Naive B cell (primary cell): ENCODE measurements around the gene PLIN1. TPM values are rescaled to one million over a fixed set of nuclear protein-coding genes. Genes with fewer than 3 reads are reported as not detected.
A peak's percentile ranks its signal among the peaks of the same experiment; 100 is the strongest.

Source experiments
- ATAC-seq, 2 donors: fragments of 150-1000 bp; cut with Tn5 transposase; 2 replicates each; pipeline ENCODE4 v1.10.0; 2021; ENCODE audit warnings: low read depth in 2 of 2, mild to moderate bottlenecking in 2 of 2, moderate library complexity in 2 of 2
- DNase-seq: peaks from one replicate; pipeline ENCODE4 v3.0.0; 2022
- H3K27ac Mint-ChIP-seq, 6 donors: one replicate each; pipeline ENCODE4 v1.8.0; 2020 to 2022; ENCODE audit warnings: mild to moderate bottlenecking in 6 of 6, mixed read lengths in 6 of 6, moderate library complexity in 5 of 6, inconsistent platforms in 2 of 6
- H3K27me3 Mint-ChIP-seq, 3 donors: one replicate each; pipeline ENCODE4 v1.8.0; 2021 to 2022; ENCODE audit warnings: mixed read lengths in 3 of 3, mild to moderate bottlenecking in 1 of 3
- H3K36me3 Mint-ChIP-seq, 2 donors: one replicate each; pipeline ENCODE4 v1.8.0; 2020 to 2022; ENCODE audit warnings: mixed read lengths in 2 of 2, inconsistent platforms in 1 of 2, mild to moderate bottlenecking in 1 of 2
- H3K4me1 Mint-ChIP-seq, 3 donors: one replicate each; pipeline ENCODE4 v1.8.0; 2020 to 2022; ENCODE audit warnings: mixed read lengths in 3 of 3, inconsistent platforms in 1 of 3, mild to moderate bottlenecking in 1 of 3, moderate library complexity in 1 of 3
- H3K4me3 Mint-ChIP-seq, 8 donors: one replicate each; pipeline ENCODE4 v1.8.0; 2020 to 2022; ENCODE audit warnings: mild to moderate bottlenecking in 8 of 8, mixed read lengths in 8 of 8, moderate library complexity in 8 of 8, inconsistent platforms in 2 of 8
- H3K9me3 Mint-ChIP-seq, 7 donors: one replicate each; pipeline ENCODE4 v1.8.0; 2020 to 2022; ENCODE audit warnings: mixed read lengths in 7 of 7, mild to moderate bottlenecking in 5 of 7, inconsistent platforms in 2 of 7, moderate library complexity in 1 of 7
- polyA plus RNA-seq, 6 donors: library from polyadenylated mRNA; unstranded; fragments of 300-500 nt; fragmentation: Illumina TruSeq; gene quantifications; one replicate each; pipeline ENCODE4 v1.2.3, GENCODE V29; 2021; ENCODE audit warnings: low read depth in 6 of 6

PLIN1 gene
- polyA plus RNA-seq, 6 donors from 2014 or later, result 0.25 TPM; not detected in 5

DNA sequence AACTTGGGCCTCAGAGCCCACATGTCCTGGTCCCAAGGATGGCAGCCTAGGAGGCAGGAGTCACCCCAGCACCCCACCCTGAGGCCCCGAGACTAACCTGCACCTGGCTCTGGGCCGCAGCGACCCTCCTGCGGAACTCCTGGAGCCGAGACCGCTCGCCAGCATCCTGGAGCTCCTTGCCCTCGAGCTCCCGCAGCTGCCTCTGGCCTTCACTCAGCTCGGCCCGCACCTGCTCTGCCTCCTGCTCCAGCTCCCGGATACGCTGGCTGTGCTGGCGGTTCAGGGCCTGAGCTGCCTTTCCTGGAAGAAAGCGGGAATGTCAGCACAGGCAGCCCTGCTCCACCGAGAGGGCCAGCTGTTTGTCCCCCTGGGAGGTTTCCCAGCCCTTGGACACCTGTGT, 37.1 kb downstream of the PLIN1 start:
- Mint-ChIP-seq H3K9me3 (no peaks in the 10 kb centered on the region), H3K27me3 (peaks cover 0 to 6% (median 3%) of the 10 kb centered on the region in 3 donors), H3K27ac (no peak overlapping the region), H3K4me1 (peaks cover under 1 to 2% (median 1%) of the 10 kb centered on the region in 3 donors), H3K4me3 (peak overlapping the region in 1 of 8 donors; percentile 20), H3K36me3 (no peaks in the 10 kb centered on the region)
- ATAC-seq, result no peak
- no peak for DNase-seq

DNA sequence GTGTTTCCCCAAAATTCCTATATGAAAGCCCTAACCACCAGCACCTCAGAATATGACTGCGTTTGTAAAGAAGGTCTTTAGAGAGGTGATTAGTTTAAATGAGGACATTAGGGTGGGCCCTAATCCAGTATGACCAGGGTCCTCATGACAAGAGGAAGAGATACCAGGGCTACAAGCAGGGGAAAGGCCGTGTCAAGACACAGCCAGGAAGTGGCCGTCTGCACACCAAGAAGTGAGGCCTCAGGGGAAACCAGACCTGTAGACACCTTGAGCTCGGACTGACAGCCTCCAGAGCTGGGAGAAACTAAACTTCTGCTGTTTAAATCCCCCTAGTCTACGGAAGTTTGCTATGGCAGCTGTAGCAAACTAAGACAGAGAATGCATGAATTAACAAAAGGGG, 38.1 kb downstream of the PLIN1 start:
- DNase-seq (no peak), ATAC-seq (no peak)
- Mint-ChIP-seq H3K4me1 (no peaks in the 10 kb centered on the region), H3K27me3 (no peaks in the 10 kb centered on the region), H3K27ac (peak overlapping the region in 1 of 6 donors; percentile 42), H3K4me3 (no peak overlapping the region), H3K36me3 (no peaks in the 10 kb centered on the region), H3K9me3 (no peaks in the 10 kb centered on the region)

DNA sequence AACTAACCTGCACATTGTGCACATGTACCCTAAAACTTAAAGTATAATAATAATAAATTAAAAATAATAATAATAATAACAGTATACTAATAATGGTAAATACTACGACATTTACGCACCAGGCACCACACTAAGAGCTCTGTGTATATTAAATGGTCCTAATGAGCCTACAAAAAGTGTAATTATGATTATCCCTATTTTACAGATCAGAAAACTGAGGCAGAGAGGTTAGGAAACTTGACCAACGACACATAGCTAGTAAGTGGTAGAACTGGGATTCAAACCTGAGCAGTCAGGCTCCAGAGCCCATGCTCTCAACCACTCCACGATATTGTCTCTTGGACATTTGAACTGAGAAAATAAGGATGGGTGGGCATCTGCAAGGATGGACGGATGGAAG, 38.9 kb downstream of the PLIN1 start:
- Mint-ChIP-seq H3K4me1 (no peaks in the 10 kb centered on the region), H3K4me3 (no peak overlapping the region), H3K27ac (no peak overlapping the region), H3K9me3 (peaks cover 0 to 2% (median 0%) of the 10 kb centered on the region in 7 donors), H3K27me3 (no peaks in the 10 kb centered on the region), H3K36me3 (peaks cover 0 to 3% of the 10 kb centered on the region in 2 donors)
- no peak for DNase-seq
- ATAC-seq, result no peak

DNA sequence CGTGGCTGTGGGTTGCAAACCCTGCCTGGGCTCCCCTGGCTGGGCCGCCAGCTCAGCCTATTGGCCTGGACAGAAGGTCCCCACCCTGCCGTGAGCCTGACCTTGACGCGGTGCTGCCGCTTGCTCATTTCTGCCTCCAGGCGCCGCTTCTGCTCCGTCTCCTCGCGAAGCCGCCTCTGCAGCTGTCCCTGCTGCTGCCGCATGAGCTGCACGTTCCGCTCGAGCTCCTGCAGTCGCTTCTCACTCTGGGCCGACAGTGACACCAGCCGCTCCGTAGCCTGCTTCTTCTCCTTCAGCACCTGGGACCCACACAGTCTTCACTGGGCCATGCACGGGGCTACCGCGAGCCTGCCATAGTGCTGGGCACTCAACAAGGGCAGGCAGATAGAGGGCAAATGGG, 45.6 kb downstream of the PLIN1 start:
- Mint-ChIP-seq H3K4me1 (no peaks in the 10 kb centered on the region), H3K9me3 (peaks cover 0 to 3% (median 0%) of the 10 kb centered on the region in 7 donors), H3K27ac (peak overlapping the region in 1 of 6 donors; percentile 44), H3K27me3 (no peaks in the 10 kb centered on the region), H3K36me3 (peaks cover 0 to 4% of the 10 kb centered on the region in 2 donors), H3K4me3 (no peak overlapping the region)
- DNase-seq, result no peak
- no peak for ATAC-seq

DNA sequence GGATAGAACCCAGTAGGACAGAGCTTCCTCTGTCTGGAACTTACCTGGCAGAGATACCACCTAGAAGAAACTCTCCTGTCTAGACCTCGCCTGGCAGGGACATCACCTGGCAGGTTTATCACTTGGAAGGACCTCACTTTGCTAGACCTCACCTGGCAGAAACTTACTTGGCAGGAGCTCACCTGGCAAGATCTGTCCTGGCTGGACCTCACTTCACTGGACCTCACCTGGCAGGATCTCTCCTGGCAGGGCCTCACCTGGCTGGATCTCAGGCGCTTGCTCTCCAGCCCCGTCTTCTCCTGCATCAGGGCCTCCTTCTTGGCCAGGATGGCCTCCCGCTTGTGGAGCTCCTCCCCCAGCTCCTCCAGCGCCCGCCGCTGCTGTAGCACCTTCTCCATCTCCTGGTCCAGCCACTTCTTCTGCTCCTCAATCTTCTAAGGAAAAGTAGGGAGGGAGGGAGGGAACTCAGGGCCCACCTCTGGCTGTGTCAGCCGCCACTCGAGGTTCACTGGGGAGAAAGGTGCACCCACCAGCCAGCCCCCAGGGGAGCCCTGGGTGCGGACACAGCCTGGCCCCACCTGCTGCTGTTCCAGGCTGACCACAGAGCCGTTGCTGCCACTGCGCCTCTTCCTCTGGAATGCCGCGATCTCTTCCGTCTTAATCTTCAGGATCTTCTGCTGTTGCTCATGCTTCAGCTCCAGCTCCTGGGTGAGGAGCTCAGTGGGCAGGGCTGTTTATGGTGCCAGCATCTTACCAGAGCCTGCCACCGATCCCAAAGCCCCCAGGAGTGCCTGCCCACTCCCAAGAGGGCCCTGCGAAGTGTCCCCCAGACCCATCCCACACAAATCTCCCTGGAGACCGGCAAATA, 46.4 kb downstream of the PLIN1 start:
- no peaks in the 10 kb centered on the region for H3K4me1 Mint-ChIP-seq
- H3K9me3 Mint-ChIP-seq, result peaks cover 0 to 3% (median 0%) of the 10 kb centered on the region in 7 donors
- ATAC-seq (no peak), DNase-seq (no peak)
- no peaks in the 10 kb centered on the region for H3K27me3 Mint-ChIP-seq
- peaks cover 0 to 4% of the 10 kb centered on the region in 2 donors for H3K36me3 Mint-ChIP-seq
- no peak overlapping the region for H3K27ac Mint-ChIP-seq
- no peak overlapping the region for H3K4me3 Mint-ChIP-seq

DNA sequence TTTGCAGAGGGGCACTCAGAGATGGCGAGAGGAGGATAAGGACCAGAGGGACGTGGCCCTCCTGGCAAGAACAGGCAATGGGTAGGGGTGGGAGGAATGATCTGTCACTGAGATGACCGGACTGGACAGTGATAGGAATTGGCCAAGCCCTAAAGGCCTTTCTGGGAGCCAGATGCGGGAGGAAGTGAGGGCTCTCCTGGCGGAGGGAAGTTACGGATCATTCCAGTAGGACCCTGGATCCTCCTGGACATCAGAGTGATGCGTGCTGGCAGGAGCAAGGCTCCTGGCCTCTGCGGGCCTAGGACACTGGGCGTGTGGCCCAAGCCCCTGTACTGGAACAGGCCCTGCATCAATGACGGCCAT, 47.3 kb downstream of the PLIN1 start:
- Mint-ChIP-seq H3K9me3 (peaks cover 0 to 3% (median 0%) of the 10 kb centered on the region in 7 donors), H3K36me3 (peaks cover 0 to 4% of the 10 kb centered on the region in 2 donors)

DNA sequence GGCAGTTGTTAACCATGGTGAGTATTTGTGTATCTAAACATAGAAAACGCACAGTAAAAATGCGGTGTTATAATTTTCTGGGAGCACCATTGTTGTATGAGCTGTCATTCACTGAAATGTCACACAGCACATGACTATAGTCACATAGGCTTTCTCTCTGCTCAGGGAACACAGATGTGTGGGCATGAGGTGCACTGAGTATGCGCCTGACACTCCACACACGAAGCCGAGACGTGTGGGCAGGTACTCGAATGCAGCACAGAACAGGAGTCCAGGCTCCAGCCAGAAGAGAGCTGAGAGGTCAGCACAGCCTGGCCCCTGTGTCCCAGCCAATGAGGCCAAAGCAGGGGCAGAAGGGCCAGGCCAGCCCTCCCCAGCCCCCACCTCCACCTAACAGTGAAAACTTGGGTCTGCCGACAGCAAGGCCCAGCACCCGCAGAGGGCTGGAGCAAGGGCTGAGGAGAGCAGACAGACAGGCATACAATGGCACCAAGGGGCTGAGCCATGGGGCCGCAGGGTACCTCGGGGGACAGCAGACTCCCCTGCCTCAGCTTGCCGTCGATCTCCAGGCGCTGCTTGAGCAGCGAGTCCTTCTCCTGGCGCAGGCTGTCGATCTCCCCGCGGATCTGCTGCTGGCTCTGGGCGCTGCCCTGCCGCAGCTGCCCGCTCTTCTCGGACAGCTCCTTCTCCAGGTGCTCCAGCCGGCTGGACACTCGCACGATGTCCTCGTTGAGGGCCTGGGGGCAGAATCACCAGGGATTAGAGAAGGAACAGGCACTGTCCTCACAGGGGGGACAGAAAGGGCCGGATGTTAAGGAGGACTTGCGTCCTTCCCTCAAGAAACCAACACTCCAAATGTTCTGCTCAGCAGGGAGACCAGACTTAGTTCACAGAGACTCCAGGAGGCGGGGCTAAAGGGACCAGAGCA, 47.9 kb downstream of the PLIN1 start:
- peaks cover 0 to 3% (median 0%) of the 10 kb centered on the region in 7 donors for H3K9me3 Mint-ChIP-seq
- no peak overlapping the region for H3K27ac Mint-ChIP-seq
- ATAC-seq, result no peak
- DNase-seq, result no peak
- H3K4me1 Mint-ChIP-seq, result no peaks in the 10 kb centered on the region
- peaks cover 0 to 4% of the 10 kb centered on the region in 2 donors for H3K36me3 Mint-ChIP-seq
- H3K27me3 Mint-ChIP-seq, result no peaks in the 10 kb centered on the region
- H3K4me3 Mint-ChIP-seq, result peak overlapping the region in 1 of 8 donors; percentile 70

More for the DNA sequence above, 47.3 kb downstream of the PLIN1 start:
- ATAC-seq (no peak), DNase-seq (no peak)
- Mint-ChIP-seq H3K27ac (no peak overlapping the region), H3K4me1 (no peaks in the 10 kb centered on the region), H3K27me3 (no peaks in the 10 kb centered on the region), H3K4me3 (peak overlapping the region in 1 of 8 donors; percentile 70)

DNA sequence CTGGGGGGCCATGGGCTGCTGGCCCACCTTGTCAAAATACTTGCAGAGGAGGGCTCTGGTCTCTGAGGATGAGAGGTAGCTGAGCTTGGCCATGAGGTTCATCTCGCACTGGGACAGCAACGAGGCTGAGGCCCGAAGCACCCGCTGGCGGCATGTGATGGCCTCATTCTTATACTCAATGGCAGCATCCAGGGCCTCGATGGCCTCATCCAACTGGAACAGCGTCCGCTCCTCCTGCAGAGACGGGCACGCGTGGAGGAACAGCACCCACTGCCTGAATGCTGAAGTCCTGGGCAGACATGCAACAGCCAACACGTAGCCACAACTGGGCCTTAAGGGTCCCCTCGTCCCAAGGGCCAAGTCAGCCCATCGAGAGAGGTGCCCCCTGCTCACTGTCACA, 48.9 kb downstream of the PLIN1 start:
- Mint-ChIP-seq H3K36me3 (peaks cover 0 to 1% of the 10 kb centered on the region in 2 donors), H3K9me3 (peaks cover 0 to 3% (median 0%) of the 10 kb centered on the region in 7 donors), H3K27me3 (no peaks in the 10 kb centered on the region), H3K4me1 (no peaks in the 10 kb centered on the region), H3K27ac (no peak overlapping the region), H3K4me3 (no peak overlapping the region)
- no peak for DNase-seq
- ATAC-seq, result no peak

DNA sequence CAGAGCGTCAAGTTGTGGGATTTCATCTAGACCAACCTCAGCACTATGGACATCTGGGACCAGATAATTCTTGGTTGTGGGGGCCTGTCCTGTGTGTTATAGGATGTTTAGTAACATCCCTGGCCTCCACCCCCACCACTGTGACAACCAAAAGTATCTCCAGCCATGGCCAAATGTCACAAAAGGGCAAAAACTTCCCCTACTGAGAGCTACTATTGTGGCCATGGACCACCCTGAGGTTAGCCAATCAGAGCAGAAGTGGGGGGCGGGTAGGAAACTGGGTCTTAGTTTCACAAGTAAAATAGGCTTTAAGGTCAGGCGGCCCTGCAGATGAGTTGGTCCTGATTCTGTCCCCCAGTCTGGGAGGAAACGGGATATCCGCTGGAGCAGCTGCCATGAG, 49.3 kb downstream of the PLIN1 start:
- Mint-ChIP-seq H3K4me3 (no peak overlapping the region), H3K9me3 (peaks cover 0 to 3% (median 0%) of the 10 kb centered on the region in 7 donors), H3K27ac (peak overlapping the region in 1 of 6 donors; percentile 39), H3K36me3 (no peaks in the 10 kb centered on the region), H3K27me3 (no peaks in the 10 kb centered on the region), H3K4me1 (no peaks in the 10 kb centered on the region)
- ATAC-seq, result no peak
- no peak for DNase-seq

DNA sequence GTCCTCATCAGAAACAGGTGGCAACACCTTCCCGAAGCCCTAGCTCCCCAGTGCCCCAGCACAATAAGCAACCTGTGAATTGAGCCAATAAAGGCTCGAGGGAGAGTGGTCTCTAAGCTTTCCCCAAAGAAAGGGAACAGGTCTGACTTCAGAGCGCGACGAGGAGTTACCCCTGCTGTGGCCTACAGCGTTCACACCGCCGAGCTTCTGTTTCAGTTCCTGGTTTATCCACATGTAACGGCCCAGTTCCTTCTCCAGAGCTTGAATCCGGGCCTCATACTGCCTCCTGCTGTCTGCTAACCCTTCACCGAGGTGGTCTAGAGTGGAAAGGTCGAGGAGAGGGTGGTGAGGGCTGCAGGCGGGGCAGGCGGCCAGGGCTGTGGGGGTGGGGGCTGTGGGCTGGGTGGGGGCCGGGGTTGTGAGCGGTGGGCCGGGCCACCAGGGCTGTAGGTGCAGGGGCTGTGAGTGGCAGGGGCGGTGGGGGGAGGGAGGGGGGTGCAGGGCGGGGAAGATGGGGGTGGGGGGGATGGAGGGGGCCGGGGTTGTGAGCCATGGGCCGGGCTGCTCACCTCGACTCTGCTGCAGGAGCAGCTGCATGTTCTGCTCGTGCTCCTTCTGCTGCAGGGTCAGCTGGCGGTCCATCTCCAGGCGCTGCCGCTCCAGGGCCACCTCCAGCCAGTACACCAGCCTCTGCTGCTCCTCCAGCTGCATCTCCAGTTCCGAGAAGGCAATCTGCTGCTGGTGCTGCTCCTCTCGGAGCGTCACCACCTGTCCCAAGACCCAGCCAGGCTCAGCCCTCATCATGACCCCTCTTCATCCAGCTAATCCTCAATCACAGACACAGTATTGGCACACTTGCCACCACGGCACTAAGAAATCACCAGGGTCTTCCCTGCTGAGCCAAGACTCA, 50.1 kb downstream of the PLIN1 start:
- DNase-seq, result no peak
- no peaks in the 10 kb centered on the region for H3K27me3 Mint-ChIP-seq
- H3K36me3 Mint-ChIP-seq, result no peaks in the 10 kb centered on the region
- no peak for ATAC-seq
- H3K27ac Mint-ChIP-seq, result peak overlapping the region in 1 of 6 donors; percentile 63
- H3K4me3 Mint-ChIP-seq, result peak overlapping the region in 1 of 8 donors; percentile 61
- H3K9me3 Mint-ChIP-seq, result peaks cover 0 to 3% (median 0%) of the 10 kb centered on the region in 7 donors
- H3K4me1 Mint-ChIP-seq, result no peaks in the 10 kb centered on the region

DNA sequence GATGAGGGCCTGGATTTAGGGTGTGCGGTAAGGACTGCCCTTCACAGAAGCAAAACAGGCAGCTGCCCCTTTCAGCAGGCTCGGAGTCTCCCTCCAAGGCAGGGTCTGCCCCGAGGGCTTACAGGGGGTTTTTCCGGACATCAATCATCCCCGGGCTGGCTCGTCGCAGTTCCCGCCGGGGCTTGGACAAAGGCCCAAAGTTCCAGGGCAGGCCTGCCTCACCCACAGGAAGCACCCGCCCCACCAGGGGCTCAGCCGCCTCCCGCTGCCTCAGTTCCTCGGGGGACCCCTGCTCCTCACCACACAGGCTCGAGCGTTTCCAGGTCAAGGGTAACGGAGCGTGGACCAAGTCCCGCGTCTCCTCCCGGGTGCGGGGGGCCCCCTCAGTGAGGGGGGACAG, 50.9 kb downstream of the PLIN1 start:
- H3K9me3 Mint-ChIP-seq, result peaks cover 0 to 3% (median 0%) of the 10 kb centered on the region in 7 donors
- H3K27me3 Mint-ChIP-seq, result no peaks in the 10 kb centered on the region
- no peaks in the 10 kb centered on the region for H3K4me1 Mint-ChIP-seq
- H3K4me3 Mint-ChIP-seq, result no peak overlapping the region
- H3K27ac Mint-ChIP-seq, result no peak overlapping the region
- ATAC-seq (no peak), DNase-seq (no peak)
- H3K36me3 Mint-ChIP-seq, result no peaks in the 10 kb centered on the region

DNA sequence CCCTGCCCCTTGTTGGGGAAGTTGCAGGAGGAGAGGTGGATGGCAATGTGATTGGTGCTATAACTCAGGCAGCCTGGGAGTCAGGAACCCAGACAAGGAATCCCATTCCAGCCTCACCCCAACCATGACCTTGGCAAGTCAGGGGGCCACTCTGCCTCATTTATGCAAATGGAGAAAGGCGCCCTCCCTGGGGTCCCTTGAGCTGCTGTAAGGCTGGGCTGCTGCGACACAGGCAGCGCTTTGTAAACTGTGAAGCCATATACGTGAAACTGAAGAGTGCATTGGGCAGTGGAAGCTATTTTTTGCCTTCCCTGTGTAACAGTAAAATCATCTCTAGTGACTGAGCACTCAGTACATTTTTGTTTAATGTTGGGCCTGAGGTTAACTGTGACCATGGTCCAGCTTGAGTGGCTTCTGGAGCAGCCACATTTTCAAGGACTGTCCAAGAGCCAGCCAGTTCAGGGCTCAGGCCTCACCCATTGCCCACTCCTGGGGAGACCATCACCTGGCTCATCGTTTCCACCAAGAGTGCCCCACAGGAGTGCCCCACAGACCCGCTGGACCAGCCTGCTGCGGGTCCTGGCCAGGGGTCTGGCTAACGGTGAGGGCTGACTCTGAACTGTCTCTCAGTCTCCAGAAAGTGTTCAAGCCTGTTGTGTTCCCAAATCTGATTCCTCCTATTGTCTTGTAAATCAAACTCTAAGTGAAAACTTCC, 51.8 kb downstream of the PLIN1 start:
- Mint-ChIP-seq H3K27ac (no peak overlapping the region), H3K9me3 (peaks cover 0 to 2% (median 0%) of the 10 kb centered on the region in 7 donors), H3K36me3 (no peaks in the 10 kb centered on the region), H3K4me1 (no peaks in the 10 kb centered on the region), H3K4me3 (no peak overlapping the region), H3K27me3 (no peaks in the 10 kb centered on the region)
- DNase-seq (no peak), ATAC-seq (no peak)
